ENCODE results near the gene PPP1CA.

GRCh38 chr11:67400251-67400941, 1.3 kb downstream of the PPP1CA start:
- no peak for TF ChIP-seq CTCF (conservative IDR thresholded peaks at IDR 0.05; ENCODE audit: low read depth, low read length)
- TF ChIP-seq EZH2 (IDR thresholded peaks at IDR 0.05; ENCODE audit: low read length, unreplicated experiment): no peak
